ENCODE data around the gene GALNT16.

GRCh38 chr14:69342928-69343525, 83.1 kb downstream of the GALNT16 start:
- TF ChIP-seq GATA2 (IDR thresholded peaks at IDR 0.05; ENCODE audit: low read depth, low read length): no peak
- TF ChIP-seq GATA3 (IDR thresholded peaks at IDR 0.05; ENCODE audit: low read depth, low read length): no peak
